NCI-H1048 (cell line): ENCODE data around the gene FOXN3.

ENCODE experiments used
- DNase-seq: peaks from one replicate; lab custom pipeline; 2025; lab: John Stamatoyannopoulos, UW

The FOXN3 gene

GRCh38 chr14:89408907-89409700 is 7.9 kb downstream of the FOXN3 start:
- DNase-seq = no peak

- no peak for DNase-seq
Measured at GRCh38 chr14:89407856-89408255, 9.2 kb downstream of the FOXN3 start.

- DNase-seq = no peak
Measured at GRCh38 chr14:89406941-89407340, 10.1 kb downstream of the FOXN3 start.

GRCh38 chr14:89406361-89406760 is 10.7 kb downstream of the FOXN3 start:
- DNase-seq = no peak

GRCh38 chr14:89405712-89406111 is 11.3 kb downstream of the FOXN3 start:
- no peak for DNase-seq

- no peak for DNase-seq
Measured at GRCh38 chr14:89402363-89402762, 14.7 kb downstream of the FOXN3 start.

- DNase-seq = no peak
Measured at GRCh38 chr14:89401761-89402160, 15.3 kb downstream of the FOXN3 start.

- no peak for DNase-seq
Measured at GRCh38 chr14:89401241-89401640, 15.8 kb downstream of the FOXN3 start.

- no peak for DNase-seq
Measured at GRCh38 chr14:89400529-89400928, 16.5 kb downstream of the FOXN3 start.

- DNase-seq = no peak
Measured at GRCh38 chr14:89399594-89400068, 17.4 kb downstream of the FOXN3 start.

GRCh38 chr14:89399157-89399556 is 17.9 kb downstream of the FOXN3 start:
- no peak for DNase-seq

GRCh38 chr14:89397569-89398230 is 19.3 kb downstream of the FOXN3 start:
- no peak for DNase-seq

GRCh38 chr14:89394972-89395371 is 22.1 kb downstream of the FOXN3 start:
- no peak for DNase-seq

- DNase-seq = no peak
Measured at GRCh38 chr14:89393222-89393745, 23.7 kb downstream of the FOXN3 start.

- DNase-seq = no peak
Measured at GRCh38 chr14:89392181-89392580, 24.9 kb downstream of the FOXN3 start.

- no peak for DNase-seq
Measured at GRCh38 chr14:89391556-89391955, 25.5 kb downstream of the FOXN3 start.

- no peak for DNase-seq
Measured at GRCh38 chr14:89391123-89391522, 25.9 kb downstream of the FOXN3 start.

- DNase-seq = no peak
Measured at GRCh38 chr14:89388853-89389252, 28.2 kb downstream of the FOXN3 start.

GRCh38 chr14:89387922-89388685 is 28.9 kb downstream of the FOXN3 start:
- no peak for DNase-seq

- no peak for DNase-seq
Measured at GRCh38 chr14:89386212-89386886, 30.7 kb downstream of the FOXN3 start.

GRCh38 chr14:89384636-89385035 is 32.4 kb downstream of the FOXN3 start:
- DNase-seq = no peak

GRCh38 chr14:89384023-89384422 is 33.0 kb downstream of the FOXN3 start:
- no peak for DNase-seq
